Kidney tubule cell (primary cell): Measurements from ENCODE around the gene ZNF414.
"Not testable (repeated sequence)": the region's sequence is repeated elsewhere in the genome, so short reads cannot be mapped to it uniquely, and the experiment has no call there.

Experiments used
- DNase-seq: peaks from one replicate; pipeline ENCODE4 v3.0.0-alpha.2; 2018; ENCODE audit warnings: low spot score

ZNF414 gene

DNA sequence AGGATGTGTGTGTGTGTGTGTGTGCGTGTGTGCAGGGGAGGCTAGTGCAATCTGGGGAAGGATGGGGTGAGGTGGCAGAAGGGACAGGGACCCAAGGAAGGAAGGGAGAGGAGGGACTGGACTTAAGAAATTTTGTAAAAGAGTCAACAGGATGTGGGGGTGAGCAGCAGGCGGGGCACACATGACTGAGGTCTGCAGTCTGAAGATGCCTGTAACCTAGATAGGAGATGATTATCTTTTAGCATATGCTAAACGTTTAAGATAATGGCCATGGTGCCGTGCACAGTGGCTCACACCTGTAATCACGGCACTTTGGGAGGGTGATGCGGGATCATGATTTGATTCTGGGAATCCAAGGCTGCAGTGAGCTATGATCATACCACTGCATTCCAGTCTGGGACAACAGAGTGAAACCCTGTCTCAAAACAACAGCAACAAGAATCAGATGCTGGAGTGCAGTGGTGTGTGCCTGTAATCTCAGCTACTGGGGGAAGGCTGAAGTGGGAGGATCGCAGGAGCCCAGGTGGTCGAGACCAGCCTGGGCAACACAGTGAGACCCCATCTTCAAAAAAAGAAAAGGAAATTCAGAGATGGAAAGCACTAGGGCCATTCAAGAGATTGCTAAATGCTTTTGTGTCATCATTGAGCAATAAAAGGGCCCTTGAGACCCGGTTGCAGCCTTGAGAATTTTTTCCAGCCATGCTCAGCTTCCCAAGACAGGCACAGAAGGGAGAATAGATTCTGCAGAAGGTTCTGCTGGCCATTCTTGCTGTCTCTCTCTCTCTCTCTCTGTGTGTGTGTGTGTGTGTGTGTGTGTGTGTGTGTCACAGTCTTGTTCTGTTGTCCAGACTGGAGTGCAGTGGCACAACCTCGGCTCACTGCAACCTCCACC lies 3.8 kb upstream of the ZNF414 start:
- no peak for DNase-seq

DNA sequence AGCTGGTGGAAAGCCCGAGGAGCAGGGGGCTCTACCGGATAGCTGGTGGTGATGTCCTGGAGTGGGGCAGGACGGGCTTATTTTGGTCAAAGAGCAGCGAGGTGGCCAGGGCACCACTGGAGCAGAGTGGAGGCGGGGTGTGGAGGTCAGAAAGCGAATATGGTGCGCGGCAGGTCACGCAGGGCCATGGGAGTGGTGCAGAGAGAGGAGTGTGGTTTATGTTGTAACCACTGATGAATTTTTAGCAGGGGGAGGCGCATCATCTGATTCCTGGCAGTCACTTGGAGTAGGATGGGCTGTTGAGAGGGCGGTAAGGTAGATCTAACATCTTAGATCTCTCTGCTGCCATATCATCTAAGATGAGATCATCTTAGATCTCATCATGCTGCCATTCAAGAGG lies 1.4 kb upstream of the ZNF414 start:
- no peak for DNase-seq

DNA sequence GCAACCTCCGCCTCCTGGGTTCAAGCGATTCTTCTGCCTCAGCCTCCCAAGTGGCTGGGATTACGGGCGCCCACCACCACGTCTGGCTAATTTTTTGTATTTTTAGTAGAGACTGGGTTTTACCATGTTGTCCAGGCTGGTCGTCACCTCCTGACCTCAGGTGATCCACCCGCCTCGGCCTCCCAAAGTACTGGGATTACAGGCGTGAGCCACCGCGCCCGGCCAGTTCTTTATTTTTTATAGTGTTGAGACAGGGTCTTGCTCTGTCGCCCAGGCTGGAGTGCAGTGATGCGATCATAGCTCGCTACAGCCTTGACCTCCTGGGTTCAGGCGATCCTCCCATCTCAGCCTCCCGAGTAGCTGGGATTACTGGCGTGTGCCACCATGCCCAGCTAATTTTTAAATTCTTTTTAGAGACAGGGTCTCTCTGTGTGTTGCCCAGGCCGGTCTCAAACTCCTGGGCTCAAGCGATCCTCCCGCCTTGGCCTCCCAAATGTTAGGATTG lies 590 bp upstream of the ZNF414 start:
- not testable (repeated sequence) for DNase-seq

DNA sequence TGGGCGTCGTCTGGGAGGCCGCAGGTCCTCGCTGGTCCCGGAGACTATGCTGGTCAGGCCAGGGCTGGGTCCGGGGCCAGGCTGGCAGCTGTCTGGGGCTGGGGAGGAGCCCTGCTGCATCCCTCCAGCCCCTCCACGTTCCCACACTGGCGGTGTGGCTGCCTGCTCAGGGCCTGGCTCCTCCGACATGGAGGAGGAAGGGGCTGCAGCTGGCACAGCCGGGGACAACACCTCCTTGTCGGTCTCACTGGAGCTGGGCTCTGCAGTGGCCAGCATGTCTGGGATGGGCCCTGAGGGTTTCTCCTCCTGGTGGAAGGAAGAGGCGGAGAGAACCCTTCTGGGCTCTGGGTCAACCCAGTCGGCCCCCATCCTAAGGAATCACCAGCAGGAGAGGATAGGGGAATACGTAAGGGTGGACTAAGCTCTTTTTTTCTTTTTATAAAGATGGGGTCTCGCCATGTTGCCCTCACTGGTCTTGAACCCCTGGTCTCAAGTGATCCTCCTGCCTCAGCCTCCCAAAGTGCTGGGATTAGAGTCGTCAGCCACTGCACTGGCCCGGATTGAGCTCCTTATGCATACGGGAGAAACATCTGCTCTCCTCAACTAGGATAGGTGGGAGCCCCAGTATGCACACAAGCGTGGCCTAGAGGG lies 806 bp downstream of the ZNF414 start:
- DNase-seq = no peak

DNA sequence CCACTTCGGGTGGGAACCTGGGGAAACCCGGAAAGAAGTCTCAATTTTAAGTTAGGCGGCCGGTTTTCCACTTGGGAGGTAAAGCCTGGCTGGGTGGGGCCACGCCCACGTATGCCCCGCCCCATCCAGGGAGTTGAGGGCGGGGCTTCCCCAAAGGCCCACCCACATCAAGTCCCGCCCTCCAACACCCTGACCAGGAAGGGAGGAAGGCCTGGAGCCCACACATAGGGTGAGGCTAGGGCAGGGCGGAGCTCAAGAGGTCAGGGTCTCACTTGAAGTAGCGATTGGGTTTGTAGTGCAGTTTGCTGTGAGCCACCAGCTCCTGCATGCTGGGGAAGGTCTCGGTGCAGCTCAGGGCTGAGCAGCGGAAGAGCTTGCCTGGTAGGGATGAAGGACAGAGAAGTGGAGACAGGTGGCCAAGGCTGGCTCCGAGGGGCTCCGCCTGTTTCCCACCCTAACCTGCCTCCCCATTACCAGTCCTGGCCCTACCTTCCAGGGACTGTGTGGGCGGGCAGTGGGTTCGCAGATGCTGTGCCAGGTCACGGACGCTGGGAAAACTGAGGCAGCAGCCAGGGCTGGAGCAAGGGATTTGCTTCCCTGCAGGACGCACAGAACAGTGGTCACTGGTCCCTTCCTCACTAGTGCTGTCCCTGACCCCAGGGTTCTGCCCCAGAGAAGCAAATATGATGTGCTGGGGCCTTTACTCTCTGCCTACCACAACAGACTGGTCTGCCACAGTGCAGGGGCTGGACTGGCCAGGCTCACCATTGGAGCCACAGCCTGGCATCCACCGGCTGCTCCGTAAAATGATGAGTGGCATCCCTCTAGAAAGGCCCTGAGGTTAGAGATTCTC lies 1.6 kb downstream of the ZNF414 start:
- peak; percentile 22 for DNase-seq

DNA sequence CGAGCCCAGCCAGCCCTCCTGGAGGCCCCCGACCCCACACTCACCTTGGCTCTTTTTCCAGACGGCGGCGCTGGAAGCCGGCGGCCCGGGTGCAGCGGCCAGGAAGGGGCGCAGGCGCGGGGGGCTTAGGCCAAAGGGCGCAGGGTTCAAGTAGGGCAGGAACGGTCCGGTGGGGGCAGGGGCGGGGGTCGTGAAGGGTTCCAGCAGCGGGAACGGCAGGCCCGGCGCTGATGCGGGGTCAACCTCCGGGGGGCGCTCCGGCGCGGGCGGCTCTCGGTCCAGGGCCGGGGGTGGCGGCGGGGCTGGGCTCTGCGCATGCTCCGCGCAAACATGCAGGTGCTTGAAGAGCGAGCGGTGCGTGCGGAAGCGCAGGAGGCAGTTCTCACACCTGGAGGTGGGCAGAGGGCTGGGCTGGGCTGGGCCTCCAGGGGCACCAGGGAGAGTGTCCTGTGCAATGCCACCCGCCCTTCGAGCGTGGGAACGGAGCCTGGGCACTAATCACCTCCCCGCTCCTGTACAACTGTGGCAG lies 2.3 kb downstream of the ZNF414 start:
- DNase-seq = no peak

DNA sequence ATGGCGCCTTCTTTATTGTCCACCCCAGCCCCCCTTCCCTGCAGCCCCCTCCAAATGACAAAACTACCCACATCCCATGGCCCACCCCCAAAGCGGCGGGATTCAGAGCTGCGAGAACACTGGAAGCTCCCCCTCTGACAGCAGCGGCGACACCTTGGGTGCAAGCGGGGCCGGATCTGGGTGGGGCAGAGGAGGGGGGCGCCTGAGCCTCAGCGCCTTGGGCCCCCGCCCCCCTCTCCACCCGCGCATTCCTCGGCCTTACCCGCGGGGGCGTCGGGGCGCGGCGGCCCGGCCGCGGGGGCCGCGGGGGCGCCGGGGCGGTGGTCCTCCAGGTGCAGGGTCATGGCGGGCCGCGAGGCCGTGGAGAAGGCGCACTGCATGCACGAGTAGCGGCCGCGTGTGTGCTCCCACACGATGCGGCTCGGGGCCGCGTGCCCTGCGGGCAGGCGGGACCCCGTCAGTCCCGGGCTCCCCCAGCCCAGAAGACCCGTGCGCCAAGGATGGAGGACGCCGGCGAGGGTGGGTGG lies 3.3 kb downstream of the ZNF414 start:
- DNase-seq = no peak

DNA sequence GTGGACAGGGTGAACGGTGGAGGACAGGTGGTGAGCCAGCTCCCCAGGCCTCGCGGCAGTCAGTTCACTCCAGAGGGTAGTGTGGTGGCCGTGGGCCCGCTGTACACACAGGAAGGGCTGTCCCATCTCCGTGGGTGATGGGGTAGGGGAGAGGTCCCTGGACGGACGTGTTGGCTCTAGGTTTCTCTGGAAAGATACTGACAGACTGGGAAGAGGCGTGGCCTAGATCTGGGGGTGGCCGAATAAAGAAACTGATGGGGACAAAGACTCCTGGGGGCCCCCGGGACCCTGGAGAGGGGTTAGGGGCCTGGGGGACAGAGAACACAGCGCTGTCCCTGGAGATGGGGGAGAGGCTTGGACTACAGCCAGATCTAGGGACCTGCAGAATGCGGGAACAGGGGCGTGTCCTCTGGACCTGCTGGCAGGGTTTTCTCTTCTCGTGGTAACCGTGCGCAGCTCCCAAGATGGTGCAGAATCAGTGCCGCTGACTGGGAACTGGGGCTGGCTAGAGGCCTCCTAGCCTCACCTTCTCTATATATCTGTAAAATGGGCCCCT lies 7.5 kb downstream of the ZNF414 start:
- no peak for DNase-seq

DNA sequence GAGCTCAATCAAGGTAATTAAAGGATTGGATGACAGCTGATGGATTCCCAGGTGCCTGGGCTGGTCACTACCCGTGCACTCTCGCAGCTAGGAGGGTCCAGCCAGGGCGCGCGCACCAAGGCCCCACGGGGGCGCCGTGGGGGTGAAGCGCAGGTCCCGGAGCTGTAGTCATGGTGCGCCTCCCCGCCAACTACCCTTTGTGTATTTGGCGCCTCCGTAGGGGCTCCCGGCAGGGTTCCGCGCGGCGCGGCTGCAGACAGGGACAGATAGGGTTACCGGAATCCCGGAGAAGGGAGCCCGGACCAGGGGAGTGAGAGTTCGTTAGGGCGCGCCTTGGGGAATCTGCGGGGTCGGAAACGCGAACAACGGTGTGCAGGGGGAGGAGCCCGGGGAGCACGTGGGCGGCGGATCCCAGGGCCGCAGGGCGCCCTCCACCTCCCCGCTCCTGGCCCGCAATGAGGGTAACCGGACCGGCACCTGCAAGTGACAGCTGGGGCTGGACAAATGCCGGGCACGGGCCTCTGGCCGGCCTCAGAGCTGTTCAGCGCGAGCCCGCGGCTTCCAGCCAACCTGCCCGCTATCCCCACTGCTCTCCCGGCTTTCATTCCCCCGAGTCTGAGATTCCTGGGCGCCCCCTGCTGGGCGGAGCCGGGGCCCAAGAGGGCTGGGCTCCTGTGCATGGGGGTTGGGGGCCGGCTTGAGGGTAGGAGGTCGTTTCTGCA lies 8.1 kb downstream of the ZNF414 start:
- peak; percentile 72 for DNase-seq

DNA sequence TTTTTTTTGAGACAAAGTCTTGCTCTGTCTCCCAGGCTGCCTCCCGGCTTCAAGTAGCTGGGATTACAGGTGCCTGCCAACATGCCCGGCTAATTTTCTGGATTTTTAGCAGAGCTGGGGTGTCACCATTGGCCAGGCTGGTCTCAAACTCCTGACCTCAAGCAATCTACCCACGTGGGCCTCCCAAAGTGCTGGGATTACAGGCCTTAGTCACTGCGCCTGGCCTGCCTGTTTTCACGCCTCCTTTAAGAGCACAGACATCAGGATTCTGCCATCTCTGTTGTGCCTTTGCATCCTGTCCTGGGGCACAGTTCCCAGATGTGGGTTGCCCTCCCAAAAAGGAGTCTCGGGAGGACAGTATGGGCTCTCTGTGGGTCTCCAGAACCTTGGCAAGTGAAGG lies 9.0 kb downstream of the ZNF414 start:
- DNase-seq = no peak

DNA sequence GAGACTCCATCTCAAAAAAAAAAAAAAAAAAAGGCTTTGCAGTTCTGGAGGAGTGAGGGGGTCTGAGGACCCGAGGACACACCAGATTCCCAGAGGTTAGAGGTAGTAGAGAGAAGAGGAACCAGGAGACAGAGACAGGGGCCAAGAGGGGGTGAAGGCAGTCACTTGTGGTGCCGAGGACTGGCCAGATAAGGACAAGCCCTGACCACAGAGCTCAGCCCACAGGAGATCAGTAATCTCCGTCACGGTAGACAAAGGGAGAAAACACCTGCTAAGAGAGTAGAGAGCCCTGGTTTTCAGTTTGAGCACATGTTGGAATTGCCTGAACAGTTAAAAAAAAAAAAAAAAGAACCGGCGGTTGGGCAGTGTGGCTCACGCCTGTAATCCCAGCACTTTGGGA lies 9.8 kb downstream of the ZNF414 start:
- DNase-seq = no peak

DNA sequence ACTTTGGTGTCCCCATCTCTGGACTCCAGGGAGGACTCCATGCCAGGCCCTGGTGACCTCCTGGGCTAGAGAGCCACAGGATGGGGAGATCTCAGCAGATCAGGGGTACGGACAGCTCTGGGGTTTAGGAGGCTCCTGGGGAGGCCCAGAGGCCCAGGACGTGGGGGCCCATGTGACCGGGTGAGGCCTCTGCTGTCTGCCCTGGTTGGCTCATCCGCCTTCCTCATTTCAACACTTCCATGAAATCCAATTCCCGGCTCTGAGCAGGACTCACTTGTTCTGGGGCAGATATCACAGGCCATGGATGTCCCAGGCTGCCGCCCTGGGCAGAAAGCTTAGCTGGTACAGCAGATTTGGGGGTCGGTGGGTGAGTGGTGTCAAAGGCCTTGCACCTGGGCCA lies 10.5 kb downstream of the ZNF414 start:
- DNase-seq = no peak

DNA sequence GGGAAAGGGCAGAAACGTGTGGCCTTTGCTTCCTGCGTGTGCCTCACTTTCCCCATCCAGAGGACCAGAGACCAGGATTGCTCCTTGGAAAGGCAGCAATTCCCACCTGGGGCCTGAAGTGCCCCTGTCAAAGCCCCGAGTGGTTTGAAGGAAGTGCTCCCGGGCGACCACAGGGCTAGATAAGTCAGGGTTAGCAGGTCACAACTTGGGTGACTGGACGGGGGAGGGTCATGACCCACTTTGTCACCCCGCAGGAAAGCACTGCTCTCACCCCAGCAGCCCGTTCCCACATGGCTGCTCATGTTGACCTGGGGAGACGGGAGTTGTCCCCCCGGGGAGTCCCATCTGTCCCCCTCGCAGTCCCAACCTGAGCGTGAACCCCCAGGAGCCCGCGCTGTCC lies 12.0 kb downstream of the ZNF414 start:
- DNase-seq = no peak

DNA sequence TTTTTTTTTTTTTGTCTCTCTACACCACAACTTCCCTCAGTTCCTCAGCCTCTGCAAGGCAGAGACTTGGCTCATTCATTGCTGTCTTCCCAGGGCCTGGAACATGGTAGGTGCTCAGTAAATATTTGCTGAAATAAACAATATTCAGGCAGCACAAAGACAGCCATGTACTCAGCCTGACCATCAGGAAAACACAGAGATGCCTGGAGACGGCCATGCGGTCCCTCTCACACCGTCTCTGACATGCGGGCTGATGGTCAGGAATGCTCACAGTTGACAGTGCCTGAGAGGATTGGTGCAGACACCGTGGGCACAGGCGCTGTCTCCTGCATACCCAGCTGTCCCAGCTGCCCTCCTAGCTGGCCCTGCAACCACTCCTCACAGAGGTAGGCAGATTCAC lies 12.5 kb downstream of the ZNF414 start:
- DNase-seq = no peak

DNA sequence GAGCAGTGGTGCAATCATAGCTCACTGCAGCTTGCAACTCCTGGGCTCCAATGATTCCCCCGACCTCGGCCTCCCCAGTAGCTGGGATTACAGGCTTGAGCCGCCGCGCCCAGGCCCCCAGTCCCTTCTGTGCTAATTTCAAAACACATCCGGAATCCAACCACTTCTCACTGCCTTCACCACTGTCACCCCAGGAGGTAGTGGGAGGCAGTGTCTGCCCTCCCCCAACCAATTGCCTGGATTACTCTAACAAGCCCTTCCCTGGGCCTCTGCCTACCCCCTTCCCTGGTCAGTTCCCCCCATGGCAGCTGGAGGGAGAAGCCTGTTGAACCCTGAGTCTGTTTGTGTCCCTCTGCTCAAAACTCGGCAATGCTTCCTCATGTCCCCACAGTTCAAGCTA lies 13.8 kb downstream of the ZNF414 start:
- no peak for DNase-seq

DNA sequence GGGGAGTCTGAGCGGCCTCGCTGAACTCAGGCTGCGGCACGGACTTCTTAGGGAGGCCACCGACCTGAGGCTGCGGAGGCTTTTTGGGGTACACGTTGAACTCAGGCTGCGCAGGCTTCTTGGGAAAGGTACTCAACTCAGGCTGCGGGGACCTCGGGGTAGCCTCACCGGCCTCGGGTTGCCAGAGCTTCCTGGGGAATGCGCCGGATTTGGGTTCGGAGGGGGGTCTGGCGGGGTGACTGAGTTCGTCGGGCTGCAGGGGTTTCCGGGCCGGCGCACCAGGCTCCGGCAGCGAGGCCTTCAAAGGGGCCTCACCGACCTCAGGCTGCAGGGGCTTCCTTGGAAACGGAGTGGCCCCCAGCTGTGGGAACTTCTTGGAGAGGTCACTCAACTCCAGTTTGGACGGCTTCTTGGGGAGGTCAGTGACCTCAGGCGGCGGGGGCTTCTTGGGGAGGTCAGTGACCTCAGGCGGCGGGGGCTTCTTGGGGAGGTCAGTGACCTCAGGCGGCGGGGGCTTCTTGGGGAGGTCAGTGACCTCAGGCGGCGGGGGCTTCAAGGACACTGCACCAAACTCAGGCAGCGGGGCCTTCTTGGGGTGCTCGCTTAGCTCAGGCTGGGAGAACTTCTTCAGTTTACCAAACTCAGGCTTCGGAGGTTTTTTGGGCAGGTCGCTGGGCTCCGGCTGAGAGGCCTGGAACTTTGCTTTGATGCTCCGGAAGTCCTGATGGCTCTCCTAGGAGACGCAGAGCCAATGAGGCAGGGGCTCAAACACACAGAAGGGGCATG lies 14.7 kb downstream of the ZNF414 start:
- no peak for DNase-seq

DNA sequence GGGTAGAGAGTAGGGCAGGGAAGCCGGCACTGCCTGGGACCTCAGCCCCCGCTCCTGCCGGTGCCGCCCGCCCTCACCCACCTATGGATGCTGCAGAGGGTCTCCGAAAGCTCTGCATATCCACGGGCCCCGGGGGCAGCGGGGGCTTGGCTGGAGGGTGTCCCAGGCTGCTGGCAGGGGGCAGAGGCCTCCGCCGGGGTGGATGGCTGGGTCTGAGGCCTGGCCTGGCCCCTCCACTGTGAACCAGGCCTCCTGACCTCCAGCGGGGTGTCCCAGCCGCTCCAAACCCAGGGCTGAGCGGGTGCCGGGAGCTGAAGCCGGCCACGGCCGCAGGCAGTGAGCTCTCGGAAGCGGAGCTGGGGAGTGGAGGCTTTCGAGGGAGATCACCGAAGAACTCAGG lies 15.7 kb downstream of the ZNF414 start:
- no peak for DNase-seq

DNA sequence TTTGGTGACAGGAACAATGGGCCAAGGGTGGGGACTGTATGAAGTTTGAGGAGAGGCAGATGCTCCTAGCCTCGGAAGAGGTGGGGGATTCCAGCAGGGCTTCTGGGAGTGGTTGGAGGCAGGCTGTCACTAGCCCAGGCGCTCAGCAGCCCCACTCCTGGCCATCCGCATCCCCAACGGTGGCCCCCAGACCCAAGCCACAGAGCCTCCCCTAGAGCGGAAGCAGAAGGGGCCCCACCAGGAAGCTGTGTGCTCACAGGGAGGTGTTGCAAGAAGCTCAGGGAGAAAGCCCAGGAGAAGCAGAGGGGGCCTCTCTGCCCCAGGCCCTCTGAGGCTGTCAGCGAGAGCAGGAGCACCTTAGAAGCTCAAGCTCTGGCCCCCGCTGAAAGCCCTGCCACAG lies 19.8 kb downstream of the ZNF414 start:
- no peak for DNase-seq

DNA sequence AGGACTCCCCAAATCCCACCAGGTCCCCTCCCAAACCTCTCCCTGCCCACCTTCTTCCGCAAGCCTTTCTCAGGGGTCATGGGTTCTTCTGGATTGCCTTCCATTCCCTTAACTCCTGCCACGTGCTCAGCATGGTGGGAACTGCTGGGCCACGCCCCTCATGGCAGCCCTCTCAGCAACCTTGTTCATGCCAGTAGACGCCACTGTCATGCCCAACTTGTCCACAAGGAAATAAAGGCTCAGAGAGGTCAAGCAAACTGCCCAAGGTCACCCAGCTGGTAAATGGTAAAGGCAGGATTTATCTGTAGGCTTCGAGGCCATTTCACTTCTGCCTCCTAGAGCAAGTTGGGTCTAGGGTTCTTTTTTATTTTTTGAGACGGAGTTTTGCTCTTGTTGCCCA lies 22.4 kb downstream of the ZNF414 start:
- no peak for DNase-seq

DNA sequence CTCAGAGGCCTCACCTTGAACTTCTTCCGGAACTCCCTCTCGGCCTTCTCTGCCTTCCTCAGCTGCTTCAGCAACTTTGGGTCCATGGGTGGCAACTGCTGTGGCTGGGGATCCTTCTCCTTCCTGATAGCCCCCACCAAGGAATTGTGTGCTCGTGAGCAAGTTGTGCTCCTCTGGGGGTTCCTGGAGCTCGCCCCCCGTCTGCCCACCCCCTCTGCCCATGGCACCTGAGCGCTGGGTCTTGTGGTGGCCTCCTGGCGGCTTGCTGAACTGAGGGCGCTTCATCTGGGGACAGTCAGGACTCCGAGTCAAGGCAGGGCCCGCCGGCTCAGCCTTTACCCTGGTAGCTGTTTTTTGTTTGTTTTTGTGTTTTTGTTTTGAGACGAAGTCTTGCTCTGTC lies 23.1 kb downstream of the ZNF414 start:
- no peak for DNase-seq
